Fibroblast of lung (primary cell): Measurements from ENCODE around the gene HSPG2. TPM values are rescaled to one million over a fixed set of nuclear protein-coding genes. Genes with fewer than 3 reads are reported as not detected.

Experiments
- DNase-seq, 2 donors: peaks; one replicate each; pipeline versions ENCODE4 v3.0.0 to v3.0.0-alpha.2; 2010; ENCODE audit warnings: low read depth in 2 of 2
- H2AFZ ChIP-seq: 2 replicates; pipeline ENCODE4 v1.5.1; 2012; ENCODE audit warnings: low read length, control low read depth, inconsistent platforms
- H3K27ac ChIP-seq: 2 replicates; pipeline ENCODE4 v1.5.1; 2011; ENCODE audit warnings: low read length, control low read depth; ENCODE audit not compliant: insufficient read depth
- H3K27me3 ChIP-seq: 2 replicates; pipeline ENCODE4 v1.5.1; 2011; ENCODE audit warnings: mild to moderate bottlenecking, low read length; ENCODE audit not compliant: control insufficient read depth, insufficient read depth
- H3K36me3 ChIP-seq: 2 replicates; pipeline ENCODE4 v1.5.1; 2011; ENCODE audit warnings: low read length; ENCODE audit not compliant: control insufficient read depth, insufficient read depth
- H3K4me1 ChIP-seq: 2 replicates; pipeline ENCODE4 v1.5.1; 2011; ENCODE audit warnings: low read length; ENCODE audit not compliant: control insufficient read depth, insufficient read depth; ENCODE audit errors: extremely low read depth
- H3K4me2 ChIP-seq: 2 replicates; pipeline ENCODE4 v1.5.1; 2011; ENCODE audit warnings: low read length, control low read depth; ENCODE audit not compliant: insufficient read depth; ENCODE audit errors: extremely low read depth
- H3K4me3 ChIP-seq, 4 experiments: fragments of 200-600 bp in 1 of 4; sonication (generic) in 1 of 4; replicated peaks in 1 of 4; 2 replicates each; pipeline ENCODE4 v1.5.1; 2011 to 2016; ENCODE audit warnings: low read length in 4 of 4, low read depth in 3 of 4, mild to moderate bottlenecking in 3 of 4, control low read depth in 2 of 4, inconsistent platforms in 1 of 4, mixed read lengths in 1 of 4; ENCODE audit not compliant: insufficient read depth in 1 of 4; ENCODE audit errors: control extremely low read depth in 1 of 4
- H3K79me2 ChIP-seq: 2 replicates; pipeline ENCODE4 v1.5.1; 2012; ENCODE audit warnings: mild to moderate bottlenecking, low read length, inconsistent platforms; ENCODE audit not compliant: control insufficient read depth, insufficient read depth
- H3K9ac ChIP-seq: 2 replicates; pipeline ENCODE4 v1.5.1; 2011; ENCODE audit warnings: mild to moderate bottlenecking, low read length, control low read depth; ENCODE audit not compliant: insufficient read depth
- H3K9me3 ChIP-seq: 2 replicates; pipeline ENCODE4 v1.5.1; 2012; ENCODE audit warnings: low read depth, low read length; ENCODE audit not compliant: control insufficient read depth, insufficient read depth
- H4K20me1 ChIP-seq: 2 replicates; pipeline ENCODE4 v1.5.1; 2011; ENCODE audit warnings: low read length; ENCODE audit not compliant: control insufficient read depth, insufficient read depth; ENCODE audit errors: extremely low read depth
- CTCF ChIP-seq, 2 donors: IDR thresholded peaks in 1 of 2; conservative IDR thresholded peaks in 1 of 2; 1 replicate in 1 of 2; 2 replicates in 1 of 2; pipeline ENCODE4 v1.5.1; 2011 to 2012; ENCODE audit warnings: low read length in 2 of 2, control low read depth in 1 of 2, inconsistent platforms in 1 of 2, low read depth in 1 of 2, mild to moderate bottlenecking in 1 of 2
- EZH2 ChIP-seq: IDR thresholded peaks from 2 replicates; pipeline ENCODE4 v1.5.1; 2012; ENCODE audit warnings: low read length, control low read depth, mild to moderate bottlenecking; ENCODE audit errors: missing control alignments
- polyA plus RNA-seq, 2 donors: library from polyadenylated mRNA; depleted of rRNA in 1 of 2; stranded (reverse) in 1 of 2; unstranded in 1 of 2; fragments of >200 nt; gene quantifications; 2 replicates each; pipeline ENCODE4 v1.2.1, GENCODE V29; 2011 to 2012; ENCODE audit warnings: missing spikeins in 1 of 2
- total RNA-seq: library from RNA; depleted of rRNA; stranded (reverse); fragments of >200 nt; gene quantifications from 2 replicates; pipeline ENCODE4 v1.2.1, GENCODE V29; 2014

HSPG2 gene
- total and polyA plus RNA-seq, 2 donors (not counting 1 experiment from before 2014, with no cell fraction given) = 40.7 to 88.4 TPM

DNA sequence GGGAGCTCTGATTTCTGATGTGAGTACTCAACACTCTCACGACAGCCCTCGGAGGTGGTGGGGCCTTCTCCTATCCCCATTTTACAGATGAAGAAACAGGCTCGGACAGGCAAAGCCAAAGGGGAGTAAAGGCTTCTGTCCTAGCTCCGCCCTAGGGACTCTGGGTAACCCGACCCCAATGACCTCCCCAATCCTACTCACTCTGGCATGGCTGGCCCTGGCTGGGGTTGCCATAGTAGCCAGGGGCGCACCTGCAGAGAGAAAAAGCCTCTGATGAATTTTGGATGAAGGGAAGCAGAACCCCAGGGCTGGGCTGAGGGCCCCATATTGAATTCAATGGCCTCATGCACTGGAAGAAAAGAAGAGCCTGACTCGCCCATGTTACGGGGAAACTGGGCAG, 63.9 kb downstream of the HSPG2 start:
- no peak overlapping the region for H2AFZ ChIP-seq
- H3K36me3 ChIP-seq = peaks cover 50% of the 10 kb centered on the region
- peaks cover 11% of the 10 kb centered on the region for H3K4me1 ChIP-seq
- no peaks in the 10 kb centered on the region for H4K20me1 ChIP-seq
- H3K27me3 ChIP-seq = no peaks in the 10 kb centered on the region
- no peak overlapping the region for H3K9ac ChIP-seq
- no peak overlapping the region for H3K27ac ChIP-seq
- H3K79me2 ChIP-seq = no peaks in the 10 kb centered on the region
- no peak for DNase-seq
- no peaks in the 10 kb centered on the region for H3K9me3 ChIP-seq
- no peak overlapping the region for H3K4me2 ChIP-seq
- no peak overlapping the region for H3K4me3 ChIP-seq
- no peak for TF ChIP-seq EZH2
- TF ChIP-seq CTCF (conservative IDR thresholded peaks at IDR 0.05 in 1 of 2, IDR thresholded peaks at IDR 0.05 in 1 of 2; ENCODE audit: low read depth in 1 of 2, low read length in 2 of 2) = no peak

DNA sequence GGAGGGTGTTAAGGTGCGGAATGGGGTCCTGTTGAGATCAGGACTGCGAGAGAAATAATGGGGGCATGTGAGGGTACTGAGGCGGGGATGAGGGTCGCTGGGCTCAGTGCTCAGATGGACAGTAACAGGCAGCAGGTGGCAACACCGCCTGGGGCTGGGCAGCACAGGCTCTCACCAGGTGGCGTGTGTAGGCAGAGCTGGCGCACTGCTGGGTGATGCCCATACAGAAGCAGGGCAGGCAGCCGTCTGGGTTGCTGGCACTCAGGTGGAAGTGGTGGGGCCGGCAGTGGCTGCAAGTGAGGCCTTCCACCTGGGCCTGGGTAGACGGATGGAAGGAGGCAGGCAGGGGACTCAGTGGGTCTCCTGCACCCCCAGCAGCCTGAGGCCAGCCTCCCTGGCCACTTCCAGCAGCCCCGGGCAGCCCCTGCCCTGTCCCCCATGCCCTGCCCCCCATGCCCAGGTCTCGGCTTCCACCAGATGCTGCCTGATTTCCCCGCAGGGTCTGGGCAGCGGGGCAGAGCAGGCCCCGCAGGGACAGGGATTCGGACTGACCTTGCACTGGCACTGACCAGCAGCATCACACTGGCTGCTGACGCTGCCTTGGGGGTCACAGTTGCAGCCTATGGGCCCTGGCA, 64.5 kb downstream of the HSPG2 start:
- no peak for DNase-seq
- Histone ChIP-seq H3K27ac (no peak overlapping the region), H4K20me1 (no peaks in the 10 kb centered on the region), H3K9me3 (no peaks in the 10 kb centered on the region), H3K4me2 (no peak overlapping the region), H3K79me2 (no peaks in the 10 kb centered on the region), H2AFZ (no peak overlapping the region), H3K9ac (no peak overlapping the region), H3K4me3 (no peak overlapping the region), H3K27me3 (no peaks in the 10 kb centered on the region), H3K36me3 (peaks cover 47% of the 10 kb centered on the region), H3K4me1 (peaks cover 11% of the 10 kb centered on the region)
- TF ChIP-seq CTCF (conservative IDR thresholded peaks at IDR 0.05 in 1 of 2, IDR thresholded peaks at IDR 0.05 in 1 of 2; ENCODE audit: low read depth in 1 of 2, low read length in 2 of 2) (no peak), EZH2 (no peak)

DNA sequence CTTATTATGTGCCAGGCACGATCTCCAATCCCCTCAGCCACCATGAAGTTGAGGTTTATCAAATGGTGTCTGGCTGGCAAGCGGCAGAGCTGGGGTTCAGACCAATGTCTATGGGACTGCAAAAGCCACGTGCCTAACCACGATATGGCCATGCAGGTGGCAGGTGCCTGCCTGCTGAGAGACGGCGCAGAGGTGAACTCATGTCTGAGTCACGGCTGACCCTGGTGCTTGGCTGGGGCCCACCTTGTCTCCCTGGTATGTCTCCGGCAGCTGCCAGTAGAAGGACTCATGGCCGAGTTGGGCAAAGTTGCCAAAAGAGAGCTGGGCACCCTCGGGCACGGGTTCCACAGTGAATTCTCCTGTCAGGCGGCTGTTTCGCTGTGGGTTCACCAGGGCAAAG, 65.2 kb downstream of the HSPG2 start:
- no peak for TF ChIP-seq EZH2
- no peak for TF ChIP-seq CTCF (conservative IDR thresholded peaks at IDR 0.05 in 1 of 2, IDR thresholded peaks at IDR 0.05 in 1 of 2; ENCODE audit: low read depth in 1 of 2, low read length in 2 of 2)
- H3K79me2 ChIP-seq = no peaks in the 10 kb centered on the region
- peak in 1 of 2 donors; percentile 16 for DNase-seq

More for the DNA sequence above, 65.2 kb downstream of the HSPG2 start:
- no peak overlapping the region for H3K9ac ChIP-seq
- H4K20me1 ChIP-seq = no peaks in the 10 kb centered on the region
- no peak overlapping the region for H3K4me3 ChIP-seq
- H3K36me3 ChIP-seq = peaks cover 47% of the 10 kb centered on the region
- no peaks in the 10 kb centered on the region for H3K27me3 ChIP-seq
- peaks cover 11% of the 10 kb centered on the region for H3K4me1 ChIP-seq
- H3K27ac ChIP-seq = no peak overlapping the region
- H3K4me2 ChIP-seq = no peak overlapping the region
- no peak overlapping the region for H2AFZ ChIP-seq
- no peaks in the 10 kb centered on the region for H3K9me3 ChIP-seq
